Smooth muscle cell (in vitro differentiated cells): Measurements from ENCODE around the gene ABTB2. TPM values are rescaled to one million over a fixed set of nuclear protein-coding genes. Genes with fewer than 3 reads are reported as not detected.

Experiments used
- DNase-seq: peaks from one replicate; lab custom pipeline; 2025; ENCODE audit not compliant: unreplicated experiment; lab: John Stamatoyannopoulos, UW
- H2AFZ ChIP-seq: fragments of 200-600 bp; sonication (generic); 2 replicates; pipeline ENCODE4 v1.6.0; 2016; ENCODE audit warnings: antibody characterized with exemption, low read depth, mild to moderate bottlenecking
- H3F3A ChIP-seq: fragments of 200-600 bp; sonication (generic); 2 replicates; pipeline ENCODE4 v1.6.0; 2017; ENCODE audit warnings: antibody characterized with exemption, low read depth
- H3K27ac ChIP-seq: fragments of 200-600 bp; sonication (generic); 2 replicates; pipeline ENCODE4 v1.5.1; 2016; ENCODE audit warnings: low read depth, mild to moderate bottlenecking
- H3K27me3 ChIP-seq: fragments of 200-600 bp; sonication (generic); 2 replicates; pipeline ENCODE4 v1.6.1; 2016; ENCODE audit warnings: low read depth, mild to moderate bottlenecking
- H3K36me3 ChIP-seq: fragments of 200-600 bp; sonication (generic); 2 replicates; pipeline ENCODE4 v1.5.1; 2016; ENCODE audit warnings: low read depth
- H3K4me1 ChIP-seq: fragments of 200-600 bp; sonication (generic); 2 replicates; pipeline ENCODE4 v1.5.1; 2016; ENCODE audit warnings: low read depth
- H3K4me2 ChIP-seq: fragments of 200-600 bp; sonication (generic); 2 replicates; pipeline ENCODE4 v1.6.0; 2016; ENCODE audit warnings: mild to moderate bottlenecking
- H3K4me3 ChIP-seq: fragments of 200-600 bp; sonication (generic); 2 replicates; pipeline ENCODE4 v1.5.1; 2016; ENCODE audit warnings: mild to moderate bottlenecking
- H3K79me2 ChIP-seq: fragments of 200-600 bp; sonication (generic); 2 replicates; pipeline ENCODE4 v1.6.0; 2016; ENCODE audit warnings: low read depth, mild to moderate bottlenecking
- H3K9ac ChIP-seq: fragments of 200-600 bp; sonication (generic); 2 replicates; pipeline ENCODE4 v1.6.0; 2016; ENCODE audit warnings: low read depth
- H3K9me3 ChIP-seq: fragments of 200-600 bp; sonication (generic); replicated peaks from 2 replicates; pipeline ENCODE4 v1.5.1; 2016; ENCODE audit warnings: low read depth
- H4K20me1 ChIP-seq: fragments of 200-600 bp; sonication (generic); 2 replicates; pipeline ENCODE4 v1.6.0; 2016; ENCODE audit warnings: low read depth
- CTCF ChIP-seq: fragments of 200-600 bp; sonication (generic); IDR thresholded peaks from 2 replicates; pipeline ENCODE4 v1.5.1; 2017; ENCODE audit warnings: borderline replicate concordance, mild to moderate bottlenecking, antibody characterized with exemption; ENCODE audit not compliant: insufficient read depth, poor library complexity, severe bottlenecking
- WGBS: methylation state at CpG from one replicate; pipeline ENCODE4 v1.1.7; 2016; ENCODE audit warnings: low lambda C conversion rate; 5-methylcytosine and 5-hydroxymethylcytosine counted together
- polyA plus RNA-seq: library from polyadenylated mRNA; unstranded; fragments of >200 nt; fragmentation: Nextera tagmentation; extraction: Ambion mirVana; gene quantifications from 2 replicates; pipeline ENCODE4 v1.2.1, GENCODE V29; 2016
- total RNA-seq: library from RNA; depleted of rRNA; stranded (reverse); fragments of >200 nt; gene quantifications from 2 replicates; pipeline ENCODE4 v1.2.3, GENCODE V29; 2014

The ABTB2 gene
- total and polyA plus RNA-seq, 2 experiments from 2014 or later = 4.3 to 4.9 TPM

- no peak overlapping the region for H3K4me2 ChIP-seq
- H3K4me1 ChIP-seq = no peaks in the 10 kb centered on the region
- H2AFZ ChIP-seq = no peak overlapping the region
- no peaks in the 10 kb centered on the region for H3K27me3 ChIP-seq
- no peaks in the 10 kb centered on the region for H4K20me1 ChIP-seq
- DNase-seq = no peak
- TF ChIP-seq CTCF = no peak
- H3K27ac ChIP-seq = no peak overlapping the region
- no peaks in the 10 kb centered on the region for H3F3A ChIP-seq
- no peaks in the 10 kb centered on the region for H3K36me3 ChIP-seq
- H3K4me3 ChIP-seq = no peak overlapping the region
- H3K79me2 ChIP-seq = no peaks in the 10 kb centered on the region
- H3K9ac ChIP-seq = no peak overlapping the region
- 96% methylated on average over 16 of the region's 16 CpGs for WGBS
- H3K9me3 ChIP-seq = no peaks in the 10 kb centered on the region
Observed at GRCh38 chr11:34166806-34167740, 190.7 kb downstream of the ABTB2 start.

- Histone ChIP-seq H3K36me3 (no peaks in the 10 kb centered on the region), H3K4me2 (no peak overlapping the region), H3K27ac (no peak overlapping the region), H2AFZ (no peak overlapping the region), H3K4me1 (no peaks in the 10 kb centered on the region), H3F3A (no peaks in the 10 kb centered on the region), H3K9me3 (no peaks in the 10 kb centered on the region), H3K79me2 (no peaks in the 10 kb centered on the region), H4K20me1 (peaks cover 5% of the 10 kb centered on the region), H3K27me3 (no peaks in the 10 kb centered on the region), H3K9ac (no peak overlapping the region), H3K4me3 (no peak overlapping the region)
- TF ChIP-seq CTCF = no peak
- no peak for DNase-seq
- 90% methylated on average over 12 of the region's 12 CpGs for WGBS
Observed at GRCh38 chr11:34165786-34166555, 191.8 kb downstream of the ABTB2 start.

GRCh38 chr11:34165121-34165520, 192.7 kb downstream of the ABTB2 start:
- Histone ChIP-seq H3K27me3 (no peaks in the 10 kb centered on the region), H3K9me3 (no peaks in the 10 kb centered on the region), H3K9ac (no peak overlapping the region), H2AFZ (no peak overlapping the region), H3F3A (no peaks in the 10 kb centered on the region), H3K79me2 (no peaks in the 10 kb centered on the region), H3K4me1 (no peaks in the 10 kb centered on the region), H3K27ac (no peak overlapping the region), H4K20me1 (peaks cover 5% of the 10 kb centered on the region), H3K4me3 (no peak overlapping the region), H3K4me2 (no peak overlapping the region), H3K36me3 (no peaks in the 10 kb centered on the region)
- DNase-seq = no peak
- WGBS = 92% methylated on average over 13 of the region's 13 CpGs
- TF ChIP-seq CTCF = no peak
